ENCODE measurements around the gene CCDC7. TPM values are rescaled to one million over a fixed set of nuclear protein-coding genes. Genes with fewer than 3 reads are reported as not detected.
"Not testable (repeated sequence)": the region's sequence is repeated elsewhere in the genome, so short reads cannot be mapped to it uniquely, and the experiment has no call there.

CCDC7 gene
- polyA plus RNA-seq, 1 of the 3 experiments (the other 2 are of a cell fraction): 0.44 TPM

DNA sequence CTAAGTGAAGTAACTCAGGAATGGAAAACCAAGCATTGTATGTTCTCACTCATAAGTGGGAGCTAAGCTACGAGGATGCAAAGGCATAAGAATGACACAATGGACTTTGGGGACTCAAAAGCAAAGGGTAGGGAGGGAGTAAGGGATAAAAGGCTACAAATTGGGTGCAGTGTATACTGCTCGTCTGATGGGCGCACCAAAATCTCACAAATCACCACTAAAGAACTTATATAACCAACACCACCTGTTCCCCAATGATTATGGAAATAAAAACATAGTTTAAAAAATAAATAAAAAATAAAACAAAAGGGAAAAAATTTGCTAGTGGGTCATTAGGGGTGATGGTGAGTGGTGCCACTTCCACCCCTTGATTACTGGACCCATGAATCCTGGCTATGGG is 351.5 kb downstream of the CCDC7 start:
- 83% methylated on average over 3 of the region's 3 CpGs for WGBS (ENCODE audit: low lambda C conversion rate)
- CTCF ChIA-PET: interaction anchor here (7.4 kb wide), 1 partner anchor 210 kb away, joined by 49 read pairs; no protein-coding TSS in a partner anchor
- not testable (repeated sequence) for H3K4me2 ChIP-seq

DNA sequence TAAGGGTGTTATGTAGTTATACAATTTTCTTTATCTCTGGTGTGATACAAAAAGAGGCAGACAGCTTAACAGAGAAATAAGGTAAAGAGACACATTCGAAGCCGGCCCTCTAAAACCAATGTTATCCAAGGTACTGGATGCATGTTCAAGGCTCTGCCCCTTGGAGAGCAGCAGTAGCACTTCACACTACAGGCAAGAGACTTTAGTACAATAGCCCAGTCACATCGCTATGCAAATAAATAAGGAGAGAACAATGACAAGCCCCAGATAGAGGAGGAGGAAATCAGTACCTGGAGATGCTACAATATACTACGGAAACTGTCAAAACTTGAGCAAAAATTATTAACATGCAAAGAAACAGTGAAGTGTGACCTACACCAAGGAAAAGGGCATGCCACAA is 401.0 kb downstream of the CCDC7 start:
- WGBS (ENCODE audit: low lambda C conversion rate): 94% methylated on average over 4 of the region's 4 CpGs
- POLR2A ChIA-PET: no interaction called here

More for the DNA sequence above, 351.5 kb downstream of the CCDC7 start:
- H3K36me3 ChIP-seq (replicated peaks in 1 of 2; ENCODE audit: control insufficient read depth in 1 of 2, insufficient read depth in 2 of 2, low read length in 1 of 2); H3K4me3 ChIP-seq (ENCODE audit: low read depth in 2 of 2, low read length in 1 of 2); H4K20me1 ChIP-seq (ENCODE audit: insufficient read depth); H3K27me3 ChIP-seq (ENCODE audit: insufficient read depth); H3K27ac ChIP-seq (ENCODE audit: low read depth in 2 of 2, low read length in 1 of 2); H3F3A ChIP-seq (replicated peaks; ENCODE audit: insufficient read depth); H3K9ac ChIP-seq; DNase-seq; POLR2A ChIA-PET; H3K4me1 ChIP-seq (ENCODE audit: control insufficient read depth in 1 of 2, insufficient read depth in 2 of 2, low read depth in 1 of 2, low read length in 1 of 2); H3K9me3 ChIP-seq; H3K9me2 ChIP-seq; H2AFZ ChIP-seq (ENCODE audit: low read depth); H3K79me2 ChIP-seq (ENCODE audit: insufficient read depth): not testable (repeated sequence)

More for the DNA sequence above, 401.0 kb downstream of the CCDC7 start:
- Histone ChIP-seq H3K9me3 (no peaks in the 10 kb centered on the region), H3K4me3 (ENCODE audit: low read depth in 2 of 2, low read length in 1 of 2) (no peak overlapping the region), H4K20me1 (ENCODE audit: insufficient read depth) (no peaks in the 10 kb centered on the region), H3F3A (replicated peaks; ENCODE audit: insufficient read depth) (no peaks in the 10 kb centered on the region), H3K27ac (ENCODE audit: low read depth in 2 of 2, low read length in 1 of 2) (no peak overlapping the region), H3K79me2 (ENCODE audit: insufficient read depth) (no peaks in the 10 kb centered on the region), H3K27me3 (ENCODE audit: insufficient read depth) (no peaks in the 10 kb centered on the region), H3K4me2 (no peak overlapping the region), H3K36me3 (replicated peaks in 1 of 2; ENCODE audit: control insufficient read depth in 1 of 2, insufficient read depth in 2 of 2, low read length in 1 of 2) (no peaks in the 10 kb centered on the region), H2AFZ (ENCODE audit: low read depth) (no peak overlapping the region), H3K4me1 (ENCODE audit: control insufficient read depth in 1 of 2, insufficient read depth in 2 of 2, low read depth in 1 of 2, low read length in 1 of 2) (no peaks in the 10 kb centered on the region), H3K9ac (no peak overlapping the region), H3K9me2 (no peaks in the 10 kb centered on the region)
- TF ChIP-seq FOSL2 (IDR thresholded peaks at IDR 0.05; ENCODE audit: borderline replicate concordance, low read depth): no peak
- no peak for TF ChIP-seq FOXJ3 (CRISPR knock-in tag; IDR thresholded peaks at IDR 0.05)
- TF ChIP-seq ELF1 (IDR thresholded peaks at IDR 0.05): no peak
- TF ChIP-seq, protein P1, sequence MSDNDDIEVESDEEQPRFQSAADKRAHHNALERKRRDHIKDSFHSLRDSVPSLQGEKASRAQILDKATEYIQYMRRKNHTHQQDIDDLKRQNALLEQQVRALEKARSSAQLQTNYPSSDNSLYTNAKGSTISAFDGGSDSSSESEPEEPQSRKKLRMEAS (IDR thresholded peaks at IDR 0.05; ENCODE audit: low read depth): no peak
- TF ChIP-seq, protein P2, sequence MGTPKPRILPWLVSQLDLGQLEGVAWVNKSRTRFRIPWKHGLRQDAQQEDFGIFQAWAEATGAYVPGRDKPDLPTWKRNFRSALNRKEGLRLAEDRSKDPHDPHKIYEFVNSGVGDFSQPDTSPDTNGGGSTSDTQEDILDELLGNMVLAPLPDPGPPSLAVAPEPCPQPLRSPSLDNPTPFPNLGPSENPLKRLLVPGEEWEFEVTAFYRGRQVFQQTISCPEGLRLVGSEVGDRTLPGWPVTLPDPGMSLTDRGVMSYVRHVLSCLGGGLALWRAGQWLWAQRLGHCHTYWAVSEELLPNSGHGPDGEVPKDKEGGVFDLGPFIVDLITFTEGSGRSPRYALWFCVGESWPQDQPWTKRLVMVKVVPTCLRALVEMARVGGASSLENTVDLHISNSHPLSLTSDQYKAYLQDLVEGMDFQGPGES (IDR thresholded peaks at IDR 0.05; ENCODE audit: low read depth, low read length): no peak
- no peak for TF ChIP-seq CHD2 (IDR thresholded peaks at IDR 0.05; ENCODE audit: low read length, partially characterized antibody)
- TF ChIP-seq NFIC (IDR thresholded peaks at IDR 0.05; ENCODE audit: borderline replicate concordance): no peak
- no peak for TF ChIP-seq TAF1 (IDR thresholded peaks at IDR 0.05; ENCODE audit: borderline replicate concordance, low read depth, low read length)
- TF ChIP-seq RAD21 (IDR thresholded peaks at IDR 0.05; ENCODE audit: low read length): no peak
- TF ChIP-seq, protein P3, sequence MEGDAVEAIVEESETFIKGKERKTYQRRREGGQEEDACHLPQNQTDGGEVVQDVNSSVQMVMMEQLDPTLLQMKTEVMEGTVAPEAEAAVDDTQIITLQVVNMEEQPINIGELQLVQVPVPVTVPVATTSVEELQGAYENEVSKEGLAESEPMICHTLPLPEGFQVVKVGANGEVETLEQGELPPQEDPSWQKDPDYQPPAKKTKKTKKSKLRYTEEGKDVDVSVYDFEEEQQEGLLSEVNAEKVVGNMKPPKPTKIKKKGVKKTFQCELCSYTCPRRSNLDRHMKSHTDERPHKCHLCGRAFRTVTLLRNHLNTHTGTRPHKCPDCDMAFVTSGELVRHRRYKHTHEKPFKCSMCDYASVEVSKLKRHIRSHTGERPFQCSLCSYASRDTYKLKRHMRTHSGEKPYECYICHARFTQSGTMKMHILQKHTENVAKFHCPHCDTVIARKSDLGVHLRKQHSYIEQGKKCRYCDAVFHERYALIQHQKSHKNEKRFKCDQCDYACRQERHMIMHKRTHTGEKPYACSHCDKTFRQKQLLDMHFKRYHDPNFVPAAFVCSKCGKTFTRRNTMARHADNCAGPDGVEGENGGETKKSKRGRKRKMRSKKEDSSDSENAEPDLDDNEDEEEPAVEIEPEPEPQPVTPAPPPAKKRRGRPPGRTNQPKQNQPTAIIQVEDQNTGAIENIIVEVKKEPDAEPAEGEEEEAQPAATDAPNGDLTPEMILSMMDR (IDR thresholded peaks at IDR 0.05): no peak
- no peak for TF ChIP-seq RFX5 (IDR thresholded peaks at IDR 0.05; ENCODE audit: low read length)
- TF ChIP-seq, protein P4, sequence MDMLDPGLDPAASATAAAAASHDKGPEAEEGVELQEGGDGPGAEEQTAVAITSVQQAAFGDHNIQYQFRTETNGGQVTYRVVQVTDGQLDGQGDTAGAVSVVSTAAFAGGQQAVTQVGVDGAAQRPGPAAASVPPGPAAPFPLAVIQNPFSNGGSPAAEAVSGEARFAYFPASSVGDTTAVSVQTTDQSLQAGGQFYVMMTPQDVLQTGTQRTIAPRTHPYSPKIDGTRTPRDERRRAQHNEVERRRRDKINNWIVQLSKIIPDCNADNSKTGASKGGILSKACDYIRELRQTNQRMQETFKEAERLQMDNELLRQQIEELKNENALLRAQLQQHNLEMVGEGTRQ (IDR thresholded peaks at IDR 0.05; ENCODE audit: borderline replicate concordance, low read depth, low read length): no peak
- CTCF ChIA-PET: no interaction called here
- no peak for DNase-seq

Data from SK-N-SH (cell line).